Panc1 (cell line): ENCODE results near the gene ITPR2. TPM values are rescaled to one million over a fixed set of nuclear protein-coding genes. Genes with fewer than 3 reads are reported as not detected.
"Not testable (repeated sequence)": the region's sequence is repeated elsewhere in the genome, so short reads cannot be mapped to it uniquely, and the experiment has no call there.

Experiments used
- ATAC-seq: fragments of 200-7000 bp; cut with Tn5 transposase; 2 replicates; pipeline ENCODE4 v1.9.1; 2020; ENCODE audit warnings: mild to moderate bottlenecking, moderate library complexity
- BruUV-seq: library from RNA; stranded (reverse); fragments of 400-500 nt; replicated peaks from 2 replicates; lab custom pipeline; 2021; lab: Mats Ljungman, UMichigan
- CTCF ChIA-PET: fragments of 300-600 bp; sonication (Branson Sonifier 250); formaldehyde crosslinking; loops from one replicate; lab custom pipeline; 2022; ENCODE audit warnings: antibody characterized with exemption; lab: Charles Lee
- POLR2A ChIA-PET: fragments of 300-600 bp; sonication (Branson Sonifier 250); formaldehyde crosslinking; loops from one replicate; lab custom pipeline; 2022; ENCODE audit warnings: antibody characterized with exemption; lab: Charles Lee
- DNase-seq: peaks from one replicate; pipeline ENCODE4 v3.0.0-alpha.2; 2010; ENCODE audit warnings: low read depth, low spot score
- H3K27ac ChIP-seq: 2 replicates; pipeline ENCODE4 v1.5.1; 2011; ENCODE audit warnings: mild to moderate bottlenecking, low read length, inconsistent platforms
- H3K27me3 ChIP-seq: fragments of 200-500 bp; sonication (Bioruptor generic); 2 replicates; pipeline ENCODE4 v1.6.0; 2014; ENCODE audit warnings: low read length, inconsistent platforms; ENCODE audit not compliant: control insufficient read depth, insufficient read depth
- H3K36me3 ChIP-seq: fragments of 200-500 bp; sonication (Bioruptor generic); 2 replicates; pipeline ENCODE4 v1.5.1; 2014; ENCODE audit warnings: inconsistent platforms, mild to moderate bottlenecking, low read length, moderate library complexity; ENCODE audit not compliant: control insufficient read depth, insufficient read depth
- H3K4me1 ChIP-seq: 2 replicates; pipeline ENCODE4 v1.5.1; 2011; ENCODE audit warnings: inconsistent platforms, mild to moderate bottlenecking, low read length, moderate library complexity; ENCODE audit not compliant: control insufficient read depth, insufficient read depth
- H3K4me3 ChIP-seq, 2 experiments: 2 replicates each; pipeline ENCODE4 v1.5.1; 2011 to 2012; ENCODE audit warnings: low read depth in 2 of 2, low read length in 2 of 2, mild to moderate bottlenecking in 2 of 2, inconsistent platforms in 1 of 2, moderate library complexity in 1 of 2
- H3K9me3 ChIP-seq: fragments of 200-500 bp; sonication (Bioruptor generic); 2 replicates; pipeline ENCODE4 v1.5.1; 2014; ENCODE audit warnings: low read depth, mild to moderate bottlenecking, inconsistent platforms, low read length, moderate library complexity; ENCODE audit not compliant: control insufficient read depth, insufficient read depth
- CTCF ChIP-seq: fragments of 450-650 bp; IDR thresholded peaks from 2 replicates; pipeline ENCODE4 v1.5.1; 2017; ENCODE audit warnings: mild to moderate bottlenecking
- POLR2AphosphoS5 ChIP-seq: IDR thresholded peaks from 2 replicates; pipeline ENCODE4 v1.6.1; 2012; ENCODE audit warnings: mild to moderate bottlenecking, low read depth, low read length, moderate library complexity
- REST ChIP-seq, 2 experiments: IDR thresholded peaks; 2 replicates each; pipeline ENCODE4 v1.6.1; 2011 to 2012; ENCODE audit warnings: low read depth in 2 of 2, control low read depth in 1 of 2, low read length in 1 of 2, mild to moderate bottlenecking in 1 of 2, moderate library complexity in 1 of 2; ENCODE audit not compliant: insufficient read depth in 1 of 2
- SIN3A ChIP-seq: IDR thresholded peaks from 2 replicates; pipeline ENCODE4 v1.6.1; 2012; ENCODE audit warnings: low read depth, mild to moderate bottlenecking, low read length, moderate library complexity, borderline replicate concordance; ENCODE audit not compliant: insufficient read depth
- TCF7L2 ChIP-seq: IDR thresholded peaks from 2 replicates; pipeline ENCODE4 v1.6.1; 2011; ENCODE audit warnings: mild to moderate bottlenecking, low read depth, low read length, inconsistent platforms
- in situ Hi-C: cut with HindIII; loops from 2 replicates; pipeline ENCODE4 v1.10.0; 2016; ENCODE audit warnings: low sequenced_read_pairs, low pct_unique_long_range_greater_than_20kb
- intact Hi-C: fragments of 100-400 bp; cut with micrococcal nuclease; formaldehyde crosslinking; loops from one replicate; pipeline ENCODE4 v1.10.0; 2022; ENCODE audit not compliant: unreplicated experiment
- total RNA-seq: library from RNA; stranded (reverse); gene quantifications from one replicate; pipeline ENCODE4 v1.2.1, GENCODE V29; 2021; ENCODE audit not compliant: unreplicated experiment

ITPR2 gene
- total RNA-seq, 1 experiment from 2014 or later = 41.8 TPM

DNA sequence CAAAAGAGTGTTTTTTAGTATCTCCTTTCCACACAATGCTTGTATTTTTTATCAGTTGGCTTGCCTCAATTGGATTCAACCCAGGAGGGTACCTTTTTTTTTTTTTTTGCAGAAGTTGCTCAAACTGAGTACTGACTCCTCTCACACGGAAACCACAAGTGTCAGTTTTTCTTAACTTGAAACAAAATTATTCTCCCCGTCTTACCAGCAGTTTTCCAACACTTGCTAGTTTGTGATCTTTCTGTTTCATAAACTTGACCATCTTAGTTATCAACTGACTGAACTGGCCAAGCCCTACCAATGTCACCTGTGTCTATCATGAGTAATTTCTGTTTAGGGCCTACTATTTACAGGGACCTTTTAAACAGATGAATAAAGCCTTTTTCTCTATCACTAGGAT is 34.1 kb upstream of the ITPR2 start:
- H3K36me3 ChIP-seq = no peaks in the 10 kb centered on the region
- DNase-seq = no peak
- POLR2A ChIA-PET = no interaction called here
- H3K4me3 ChIP-seq = no peak overlapping the region
- no peaks in the 10 kb centered on the region for H3K9me3 ChIP-seq
- no peak overlapping the region for H3K27ac ChIP-seq
- in situ Hi-C loops (no loop called here), intact Hi-C loops (no loop called here)
- CTCF ChIA-PET = interaction anchor here (0.7 kb wide), 1 partner anchor 33 kb away, joined by 6 read pairs; no protein-coding TSS in a partner anchor
- H3K4me1 ChIP-seq = no peaks in the 10 kb centered on the region
- ATAC-seq = no peak
- TF ChIP-seq REST (IDR thresholded peaks at IDR 0.05; ENCODE audit: insufficient read depth in 1 of 2, low read depth in 2 of 2, low read length in 1 of 2) = no peak
- no peak for TF ChIP-seq CTCF
- no peak for TF ChIP-seq POLR2AphosphoS5
- TF ChIP-seq TCF7L2 = no peak
- TF ChIP-seq SIN3A = no peak
- no TSS peak for BruUV-seq
- no peaks in the 10 kb centered on the region for H3K27me3 ChIP-seq

DNA sequence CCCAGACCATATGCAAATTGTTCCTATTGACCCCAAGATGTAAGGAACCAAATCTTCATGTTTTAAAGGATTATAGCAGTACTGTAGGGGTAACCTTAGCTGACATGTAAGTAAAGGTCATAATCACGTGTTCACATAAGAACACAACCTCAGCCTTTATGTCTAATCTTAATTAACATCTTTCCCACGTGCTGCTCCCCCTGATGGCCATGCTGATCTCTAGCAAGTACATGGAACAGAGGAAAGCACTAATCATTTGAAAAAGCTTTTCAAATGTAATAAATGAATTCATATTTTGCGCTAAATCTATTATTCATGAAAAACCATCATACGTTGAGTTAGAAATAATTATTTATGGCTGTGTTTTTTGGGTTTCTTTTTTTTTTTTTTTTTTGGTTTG is 30.5 kb upstream of the ITPR2 start:
- CTCF ChIA-PET = interaction anchor here (0.6 to 1.2 kb wide), 3 partner anchors 15 to 127 kb away, joined by 3 to 5 read pairs (median 4); no protein-coding TSS in a partner anchor
- H3K4me1 ChIP-seq = no peaks in the 10 kb centered on the region
- no peak for DNase-seq

GRCh38 chr12:26862787-26863186 is 29.8 kb upstream of the ITPR2 start:
- ATAC-seq, BruUV-seq, H3K4me3 ChIP-seq, intact Hi-C loops, in situ Hi-C loops, POLR2A ChIA-PET, H3K4me1 ChIP-seq, H3K27me3 ChIP-seq, DNase-seq, H3K9me3 ChIP-seq, H3K36me3 ChIP-seq, H3K27ac ChIP-seq: not testable (repeated sequence)
- CTCF ChIA-PET = interaction anchor here (1.2 kb wide), 1 partner anchor 22 kb away, joined by 3 read pairs; no protein-coding TSS in a partner anchor

More for the DNA sequence above, 30.5 kb upstream of the ITPR2 start:
- no TSS peak for BruUV-seq
- POLR2A ChIA-PET = no interaction called here
- intact Hi-C loops (no loop called here), in situ Hi-C loops (no loop called here)
- no peak overlapping the region for H3K27ac ChIP-seq
- H3K9me3 ChIP-seq = no peaks in the 10 kb centered on the region
- TF ChIP-seq TCF7L2 (no peak), CTCF (peak; percentile 52; the same call in 1 of the 2 replicates)
- no peak overlapping the region for H3K4me3 ChIP-seq
- peaks cover 4% of the 10 kb centered on the region; the same call in 1 of the 2 replicates for H3K27me3 ChIP-seq
- no peak for ATAC-seq
- no peaks in the 10 kb centered on the region for H3K36me3 ChIP-seq
